Glomerular visceral epithelial cell (primary cell): Measurements from ENCODE around the gene PIK3C3.
A peak's percentile ranks its signal among the peaks of the same experiment; 100 is the strongest.

Experiments
- DNase-seq: peaks from one replicate; pipeline ENCODE4 v3.0.0-alpha.2; 2016; ENCODE audit errors: extremely low spot score

The PIK3C3 gene

DNA sequence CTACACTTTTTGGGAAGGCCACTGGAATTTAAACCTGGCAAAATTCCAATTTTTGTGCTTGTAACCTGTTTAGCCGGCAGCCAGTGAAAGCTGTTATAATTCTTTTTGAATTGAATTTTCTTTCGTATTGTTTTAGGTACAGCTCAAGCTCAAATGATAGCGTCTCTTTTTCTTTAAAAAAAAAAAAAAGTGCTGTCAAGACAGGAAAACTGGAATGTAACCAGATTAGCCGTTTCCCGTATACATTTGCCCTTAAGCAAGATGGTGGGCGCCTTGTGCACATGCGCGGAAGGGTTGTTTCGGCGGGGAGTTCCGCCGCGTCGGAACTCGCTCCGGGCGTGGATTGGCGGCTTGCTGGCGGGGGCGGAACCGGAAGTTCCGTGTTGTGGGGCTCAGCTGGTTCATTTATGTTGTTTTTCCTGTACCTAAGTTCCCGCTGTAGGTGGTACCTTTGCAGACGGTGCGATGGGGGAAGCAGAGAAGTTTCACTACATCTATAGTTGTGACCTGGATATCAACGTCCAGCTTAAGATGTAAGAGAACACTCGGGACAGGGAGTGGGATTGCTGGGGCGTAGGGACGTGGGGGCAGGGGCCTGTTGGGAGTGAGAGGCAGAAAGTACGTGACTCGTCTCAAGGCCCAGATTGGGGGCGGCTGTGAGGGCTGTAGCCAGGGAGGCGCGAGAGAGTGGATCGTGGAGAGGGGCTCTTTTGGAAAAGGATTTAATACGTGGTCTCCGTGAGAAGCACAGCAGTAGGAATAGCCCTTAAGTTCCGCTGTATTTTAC is at the start of gene PIK3C3:
Gene PIK3C3 (plus strand): TSS at position 408 of the 787 bp plus-strand sequence. CDS start 58 bp downstream, at position 466.
- peak; percentile 98 for DNase-seq

DNA sequence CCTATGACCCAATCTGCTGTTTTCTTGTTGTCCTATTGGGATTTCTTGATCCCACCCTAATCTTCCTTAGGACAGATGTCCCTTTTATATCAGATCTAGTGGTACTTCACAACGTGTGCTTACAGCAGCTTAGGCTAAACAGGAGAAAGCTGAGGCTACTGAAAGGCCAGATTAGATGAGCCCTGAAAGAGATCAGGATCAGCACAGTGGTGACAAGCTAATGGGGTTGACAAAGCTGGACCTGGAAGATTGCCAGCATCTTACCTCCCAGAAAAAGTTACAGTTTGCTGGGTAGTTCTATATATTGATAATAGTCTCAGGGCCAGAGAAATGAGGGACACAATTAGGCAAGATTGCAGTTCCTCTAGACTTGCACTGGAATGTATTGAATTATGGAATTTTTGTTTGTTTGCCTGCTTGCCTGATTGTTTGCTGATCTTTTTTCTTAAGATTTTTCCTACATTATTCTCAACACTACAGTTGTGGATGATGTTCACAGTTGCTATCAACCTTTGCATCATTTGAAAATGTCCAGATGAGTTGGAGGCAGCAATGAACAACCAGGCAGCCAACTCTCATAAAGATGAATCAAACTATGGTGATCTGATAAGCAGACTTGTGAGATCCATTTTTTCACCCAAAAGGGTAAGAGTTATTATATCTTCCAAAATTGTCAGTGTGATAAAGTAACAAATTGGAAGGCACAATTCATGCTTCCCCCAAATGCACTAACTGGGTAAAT is 49.1 kb upstream of the PIK3C3 start:
- DNase-seq: no peak

DNA sequence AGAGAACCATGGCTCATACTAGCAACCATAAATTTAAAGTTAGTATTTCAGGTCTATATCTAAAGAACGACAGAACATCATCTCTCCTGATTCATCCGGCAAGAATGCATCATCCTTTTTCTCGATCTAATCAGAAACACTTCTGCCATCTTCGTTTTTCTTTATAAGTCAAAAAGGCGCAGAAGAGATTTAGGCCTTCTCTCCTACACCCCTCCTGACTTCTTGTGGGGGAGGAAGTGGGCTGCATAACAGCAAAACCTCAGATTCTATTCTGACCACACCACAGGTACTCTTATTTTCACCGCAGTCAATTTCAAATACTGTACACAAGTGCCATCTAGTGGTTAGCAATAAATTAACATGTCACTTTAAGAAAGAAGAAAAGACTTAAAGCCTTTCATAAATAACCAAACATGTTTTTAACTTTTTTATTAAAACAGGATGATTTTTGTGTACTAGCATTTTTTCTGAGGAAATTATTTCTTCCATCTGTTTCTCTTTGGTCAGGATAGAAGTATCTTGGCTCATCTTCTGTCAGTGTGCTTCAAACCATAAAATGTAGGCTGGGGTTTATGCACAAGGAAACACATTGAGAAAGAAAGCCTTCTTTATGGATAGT is 48.4 kb upstream of the PIK3C3 start:
- DNase-seq: peak; percentile 58

DNA sequence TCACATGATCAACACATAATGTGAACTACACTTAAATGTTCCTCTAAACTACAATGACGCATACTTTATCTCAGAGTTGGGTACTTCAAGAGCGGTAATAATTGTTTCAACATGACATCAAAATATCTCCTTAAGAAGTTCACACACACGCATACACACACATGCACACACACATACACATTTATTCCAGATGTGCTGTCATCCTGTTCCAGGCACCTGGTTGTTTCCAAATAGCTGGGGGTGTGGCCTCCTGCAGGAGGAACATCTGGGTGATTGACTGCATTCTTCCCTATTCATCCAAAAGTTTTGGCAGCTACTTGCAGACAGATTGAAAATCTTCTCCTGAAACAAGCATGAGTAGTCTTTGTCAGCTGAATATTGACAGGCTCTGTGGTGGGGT is 37.9 kb upstream of the PIK3C3 start:
- DNase-seq: no peak

DNA sequence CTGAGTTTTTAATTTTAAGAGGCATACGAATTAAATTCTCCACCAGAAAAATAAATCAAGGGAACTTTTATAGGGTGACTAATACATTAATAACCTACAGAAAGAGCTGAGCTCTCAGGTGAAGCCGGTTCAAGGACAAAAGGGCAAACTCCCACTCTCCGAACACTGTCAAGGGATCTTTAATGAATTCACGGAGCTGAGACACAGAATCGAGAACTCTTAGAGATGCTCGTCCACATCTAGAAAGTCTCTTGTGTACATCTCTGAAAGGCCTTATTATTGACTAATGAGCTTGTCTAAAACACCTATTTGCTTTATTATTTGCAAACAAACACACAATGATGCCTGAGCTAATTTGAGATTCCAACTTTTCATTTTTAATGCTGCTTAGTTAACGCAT is 33.3 kb upstream of the PIK3C3 start:
- no peak for DNase-seq

DNA sequence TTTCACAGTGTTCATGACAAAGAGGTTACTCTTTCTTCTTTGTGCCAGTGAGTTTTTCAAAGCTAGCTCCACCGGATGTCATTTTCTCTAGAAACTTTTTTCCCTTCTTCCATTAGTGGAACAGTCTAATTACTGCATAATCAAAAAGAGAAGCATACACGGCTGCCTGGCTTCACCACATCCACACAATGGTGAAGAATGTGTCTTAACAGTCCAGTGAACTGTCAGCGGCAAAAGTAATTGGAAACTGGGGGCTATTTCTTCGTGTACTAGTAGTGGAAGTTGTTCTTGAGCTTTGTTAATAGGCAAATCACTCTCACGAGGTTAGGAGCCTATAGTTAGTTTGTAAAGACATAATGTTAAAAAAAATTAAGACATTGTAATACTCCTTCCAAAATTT is 32.9 kb upstream of the PIK3C3 start:
- no peak for DNase-seq

DNA sequence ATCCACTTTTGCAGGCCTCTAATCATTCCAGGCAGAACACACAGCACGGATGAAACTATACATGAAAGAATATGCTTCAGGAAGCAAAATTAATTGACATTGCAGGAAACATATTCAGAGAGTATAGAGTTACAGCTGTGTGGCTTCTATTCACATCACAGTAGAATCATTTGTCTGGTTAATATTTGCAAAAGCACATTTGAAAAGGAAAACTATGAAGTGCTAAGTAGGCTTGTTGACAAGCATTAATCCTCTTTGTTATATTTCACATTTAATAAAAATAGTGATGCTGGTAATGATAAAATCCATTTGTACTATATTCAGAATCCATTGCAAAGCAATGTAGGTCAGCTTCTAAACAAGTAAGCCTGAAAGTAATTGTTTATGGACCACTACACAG is 32.2 kb upstream of the PIK3C3 start:
- DNase-seq: no peak

DNA sequence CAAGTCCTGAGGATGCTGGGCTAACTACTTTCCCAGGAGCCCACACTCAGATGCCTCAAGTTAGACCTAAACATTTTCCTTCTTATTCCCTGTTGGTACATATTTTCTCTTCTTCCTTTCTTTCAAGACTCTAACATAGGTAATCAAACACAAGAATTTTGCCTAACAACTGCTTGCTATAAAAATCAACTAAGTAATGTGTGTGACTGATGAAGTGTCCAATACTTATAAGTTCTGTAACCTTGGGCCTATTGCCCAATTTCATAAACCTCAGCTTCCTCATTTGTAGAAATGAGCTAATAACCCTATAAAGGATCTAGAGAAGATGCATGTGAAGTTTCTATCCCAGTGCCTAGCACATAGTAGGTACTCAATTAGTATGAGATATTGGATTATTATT is 31.6 kb upstream of the PIK3C3 start:
- DNase-seq: no peak

DNA sequence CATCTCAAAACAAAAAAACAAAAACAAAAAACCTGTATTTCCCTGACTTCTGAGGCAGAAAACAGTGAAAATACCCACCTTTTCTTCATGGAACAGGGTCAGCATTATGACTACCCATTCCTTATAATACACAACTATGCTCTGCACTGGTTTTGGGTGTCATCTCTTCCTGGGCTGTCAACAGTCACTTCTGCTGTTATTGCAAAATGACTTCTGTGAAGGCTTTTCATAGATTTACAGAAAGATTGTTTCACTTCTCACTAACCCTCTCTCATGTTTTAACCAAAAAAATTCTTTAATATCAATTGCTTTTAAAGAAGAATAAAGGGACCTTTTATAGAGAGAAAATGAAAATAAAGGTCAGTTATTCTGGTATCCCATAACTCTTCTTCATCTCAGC is 26.5 kb upstream of the PIK3C3 start:
- no peak for DNase-seq

DNA sequence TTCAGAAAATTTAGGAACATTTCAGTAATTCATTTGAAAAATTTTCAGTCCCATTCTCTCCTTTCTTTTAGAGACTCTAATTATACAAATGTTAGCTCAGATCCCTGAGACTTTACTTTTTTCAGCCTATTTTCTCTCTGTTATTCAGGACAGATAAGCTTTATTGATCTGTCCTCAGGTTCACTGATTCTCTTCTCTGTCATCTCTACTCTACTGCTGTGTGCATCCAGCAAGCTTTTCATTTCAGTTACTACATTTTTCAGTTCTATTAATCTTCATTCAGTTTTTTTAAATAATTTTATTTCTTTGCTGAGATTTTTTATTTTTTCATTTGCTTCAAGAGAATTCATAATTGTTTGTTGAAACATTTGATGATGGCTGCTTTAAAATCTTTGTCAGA is 22.1 kb upstream of the PIK3C3 start:
- no peak for DNase-seq

DNA sequence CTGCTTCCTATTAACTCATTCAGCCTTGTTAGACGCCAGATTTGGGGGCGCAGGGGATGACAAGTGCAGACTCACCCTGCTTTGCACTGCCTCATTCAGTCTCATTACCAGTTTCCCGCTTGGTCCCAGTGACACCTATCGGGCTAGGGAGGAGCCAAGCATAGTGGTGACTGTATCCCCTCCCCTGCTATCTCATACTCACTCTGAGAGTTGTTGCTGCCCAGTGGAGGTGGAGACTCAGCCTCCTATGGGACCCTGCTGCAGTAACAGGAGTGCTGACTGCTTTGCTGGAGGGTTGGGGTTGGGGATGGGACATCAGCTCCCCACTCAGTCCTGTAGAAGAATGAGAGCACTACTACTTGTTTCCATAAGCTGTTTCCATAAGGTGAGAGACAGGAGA is 21.3 kb upstream of the PIK3C3 start:
- DNase-seq: no peak

DNA sequence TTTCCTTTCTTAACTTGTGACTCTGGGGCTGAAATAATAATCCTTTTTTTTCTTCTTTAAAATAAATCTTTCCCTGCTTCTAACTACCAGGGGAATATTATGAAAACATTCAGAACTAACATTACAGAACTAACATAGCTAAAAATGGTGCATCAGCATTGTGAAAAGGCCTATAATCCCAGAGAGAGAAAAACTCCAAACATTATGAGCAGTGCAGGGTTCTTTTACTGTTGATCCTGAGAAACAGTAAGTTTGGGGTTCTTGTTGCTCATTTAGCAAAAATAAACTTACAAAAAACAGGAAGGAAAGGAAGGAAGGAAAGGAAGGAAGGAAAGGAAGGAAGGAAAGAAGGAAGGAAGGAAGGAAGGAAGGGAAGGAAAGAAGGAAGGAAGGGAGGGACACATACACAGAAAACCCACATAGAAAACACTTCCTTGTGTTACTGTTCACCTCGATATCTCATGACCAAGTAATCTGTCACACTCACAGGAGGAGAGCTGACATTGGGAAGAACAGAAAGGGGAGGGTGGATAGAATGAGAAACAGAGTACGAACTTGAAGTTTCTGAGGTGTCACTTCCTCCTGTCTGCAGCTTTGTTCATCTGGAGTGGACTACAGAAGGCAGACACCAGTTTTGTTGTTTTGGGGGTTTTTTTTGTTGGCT is 18.4 kb upstream of the PIK3C3 start:
- DNase-seq: no peak

DNA sequence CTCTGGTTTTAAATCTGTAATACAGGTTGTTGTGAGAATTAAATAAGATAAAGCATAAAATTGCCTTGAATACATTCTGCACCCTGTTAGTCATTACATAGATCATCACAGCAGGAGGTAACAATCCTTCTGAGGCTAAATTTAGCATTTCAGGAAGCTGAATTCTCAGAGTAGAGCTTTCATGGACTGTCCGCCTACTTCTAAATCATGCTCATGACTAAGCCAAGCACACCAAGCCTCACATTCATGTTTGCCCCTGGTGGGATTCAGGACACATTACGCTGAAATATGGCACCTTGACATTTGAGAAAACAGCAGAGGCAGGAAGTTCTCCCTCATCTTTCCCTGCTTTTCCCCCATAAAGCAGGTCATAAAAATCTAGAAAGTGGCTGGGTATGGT is 16.6 kb upstream of the PIK3C3 start:
- DNase-seq: peak; percentile 81

DNA sequence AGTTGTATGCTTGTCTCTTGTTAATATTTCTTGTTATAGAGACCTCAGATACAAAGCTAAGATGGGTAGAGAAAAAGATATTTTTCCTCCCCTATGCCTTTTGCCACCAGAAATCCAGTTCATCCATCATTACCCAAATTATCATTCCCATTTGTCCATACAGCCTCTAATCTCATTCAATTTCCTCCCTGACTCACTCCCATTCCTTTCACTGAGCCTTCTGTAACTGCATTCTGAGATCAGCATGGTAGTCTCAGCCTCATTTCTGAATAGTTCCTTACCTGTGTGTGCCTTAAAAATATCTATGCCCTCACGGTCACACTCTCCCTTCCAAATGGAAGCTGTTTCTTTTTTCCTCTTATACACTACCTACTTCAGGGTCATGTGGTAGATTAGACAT is 15.7 kb upstream of the PIK3C3 start:
- DNase-seq: no peak

DNA sequence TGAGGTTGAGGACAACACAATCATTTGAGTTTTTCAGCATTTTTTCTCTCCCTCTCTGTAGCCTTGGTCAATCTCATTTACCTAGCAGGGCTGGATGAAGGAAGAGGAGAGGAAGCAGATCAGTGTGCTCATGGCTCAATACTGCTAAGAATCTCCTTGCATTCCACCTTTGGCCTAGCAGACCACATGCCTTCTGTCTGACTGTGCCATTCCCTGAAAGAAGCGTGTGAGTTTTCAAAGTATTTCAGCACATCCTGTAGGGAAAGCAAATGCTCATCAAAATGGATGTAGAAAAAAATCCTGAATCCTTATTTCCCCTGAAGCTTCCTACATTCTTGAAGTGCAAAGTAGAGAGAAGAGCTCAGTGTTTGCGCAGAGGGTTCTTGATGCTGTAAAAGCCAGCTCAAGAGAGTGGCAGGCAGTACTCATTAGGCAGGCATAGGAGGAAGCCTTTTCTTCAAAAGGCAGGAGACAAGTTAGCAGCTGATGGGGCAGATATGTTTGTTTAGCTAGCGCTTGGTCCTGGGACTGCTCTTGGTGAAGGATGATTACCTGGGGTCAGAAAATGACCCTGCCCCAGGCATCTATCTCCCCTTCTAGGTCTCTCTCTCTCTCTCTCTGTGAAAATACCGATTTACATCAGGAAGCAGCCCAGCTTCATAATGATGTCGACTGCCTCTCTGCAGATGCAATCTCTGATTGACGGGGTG is 14.4 kb upstream of the PIK3C3 start:
- DNase-seq: peak; percentile 87

DNA sequence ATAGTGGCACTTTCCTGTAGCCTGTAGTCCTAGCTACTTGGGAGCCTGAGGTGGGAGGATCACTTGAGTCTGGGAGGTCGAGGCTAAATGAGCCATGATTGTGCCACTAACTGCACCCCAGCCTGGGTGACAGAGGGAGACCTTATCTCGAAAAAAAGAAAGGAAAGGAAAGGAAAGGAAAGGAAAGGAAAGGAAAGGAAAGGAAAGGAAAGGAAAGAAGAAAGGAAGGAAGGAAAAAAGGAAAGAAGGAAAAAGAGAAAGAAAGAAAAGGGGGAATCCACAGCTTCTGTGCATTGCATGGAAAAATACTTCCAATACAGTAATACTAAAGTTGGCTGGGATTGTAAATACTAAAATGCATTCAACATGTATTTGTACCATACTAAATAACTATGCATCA is 12.8 kb upstream of the PIK3C3 start:
- DNase-seq: no peak

DNA sequence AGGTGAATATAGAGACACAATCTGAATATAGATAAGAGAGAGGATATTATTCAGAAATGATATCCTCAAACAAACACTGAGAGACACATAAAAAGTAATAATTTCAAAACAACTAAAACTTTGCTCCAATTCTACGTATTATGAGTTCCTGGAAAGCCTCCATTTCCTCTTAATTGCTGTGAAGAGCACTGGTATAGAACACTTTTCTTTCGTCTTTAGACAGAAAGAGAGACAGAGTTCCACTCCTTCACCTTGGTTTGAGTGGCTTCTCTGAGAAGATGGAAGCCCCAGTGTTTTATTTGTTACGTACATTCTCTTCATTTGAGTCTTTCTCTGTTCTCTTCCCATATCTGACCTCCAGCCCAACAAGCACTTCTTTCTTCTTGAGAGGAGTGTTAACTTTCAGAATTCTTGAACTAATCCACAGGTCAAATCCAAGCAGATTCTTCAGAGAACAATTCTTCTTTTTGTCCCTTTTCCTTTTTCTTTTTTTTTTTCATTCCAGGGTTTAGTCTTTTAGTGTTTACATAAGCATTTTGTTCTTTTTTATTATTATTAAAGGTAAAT is 6.4 kb upstream of the PIK3C3 start:
- no peak for DNase-seq

DNA sequence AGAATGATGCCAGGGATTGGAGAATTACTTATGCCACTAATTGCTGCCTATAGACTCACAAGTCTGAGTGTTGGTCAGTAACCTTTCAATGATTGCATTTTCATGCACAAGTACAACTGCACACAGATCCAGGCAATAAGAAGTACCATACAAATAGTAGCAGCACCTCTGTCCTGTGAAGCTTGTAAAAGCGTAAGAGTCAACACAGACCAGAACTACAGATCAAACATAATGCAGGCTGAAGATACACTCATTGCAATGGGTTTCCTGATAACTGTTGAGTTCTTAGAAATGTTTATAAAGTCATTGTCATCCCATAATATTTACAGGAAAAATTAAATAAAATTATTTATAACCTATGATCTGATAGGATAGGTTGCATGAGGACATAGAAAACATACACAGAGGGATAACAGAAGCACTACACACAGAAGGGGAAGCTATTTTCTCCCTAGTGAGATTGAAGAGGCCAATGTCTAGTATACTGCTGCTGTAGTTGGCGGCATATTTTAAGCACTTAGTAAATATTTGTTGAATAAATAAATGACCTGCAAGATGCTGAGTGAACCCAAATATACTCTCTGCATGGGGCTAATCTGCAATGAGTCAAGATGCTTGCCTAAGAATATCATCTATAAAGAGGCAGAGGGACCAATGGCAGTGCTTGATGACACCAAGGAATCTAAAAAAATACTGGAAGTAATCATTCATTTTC is 5.7 kb upstream of the PIK3C3 start:
- no peak for DNase-seq

DNA sequence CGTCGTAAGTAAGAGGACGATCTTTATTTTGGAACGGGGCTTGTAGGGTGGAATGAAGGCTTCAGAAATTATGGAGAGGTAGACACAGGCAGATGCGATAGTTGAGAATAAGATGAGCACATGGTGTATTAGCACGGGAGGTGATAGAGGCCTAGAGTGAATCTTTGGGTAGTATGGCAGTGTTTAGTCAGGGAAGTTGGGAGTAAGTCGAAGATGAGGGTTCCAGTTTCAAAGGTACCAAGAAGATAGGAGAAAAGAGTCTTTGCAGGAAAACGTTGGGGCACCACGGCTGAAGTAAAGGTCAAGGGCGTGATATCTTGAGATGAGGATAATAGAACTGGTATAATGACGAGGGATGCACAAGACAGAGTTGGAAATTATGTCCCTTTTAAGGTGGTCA is 654 bp downstream of the PIK3C3 start:
- no peak for DNase-seq

DNA sequence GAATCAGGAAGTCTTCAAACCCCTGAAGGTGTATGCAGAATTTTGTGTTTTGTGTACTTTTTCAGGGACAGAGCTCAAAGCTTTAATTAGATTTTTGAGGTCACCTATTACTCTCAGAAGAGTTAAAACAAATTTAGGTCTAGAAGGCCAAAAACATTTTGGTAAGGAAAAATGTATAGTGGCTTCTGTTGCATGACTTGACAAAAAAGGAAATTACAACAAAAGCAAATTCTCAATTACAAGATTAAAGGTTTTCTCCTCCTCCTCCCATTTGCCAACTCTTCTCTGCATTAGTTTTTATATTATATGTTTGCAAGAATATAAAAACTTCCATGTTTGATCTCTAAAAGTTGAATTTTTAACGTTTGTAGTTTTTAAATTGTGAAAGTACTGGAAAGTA is 4.0 kb downstream of the PIK3C3 start:
- DNase-seq: no peak
